Measurements from ENCODE around the gene KIT. TPM values are rescaled to one million over a fixed set of nuclear protein-coding genes. Genes with fewer than 3 reads are reported as not detected.

Gene KIT
- total RNA-seq, 1 experiment from 2014 or later: 1.5 TPM

- Histone ChIP-seq H3K36me3 (ENCODE audit: control insufficient read depth, insufficient read depth, low read length) (no peaks in the 10 kb centered on the region), H3K27me3 (ENCODE audit: control insufficient read depth, insufficient read depth, low read length) (no peaks in the 10 kb centered on the region), H3K4me3 (ENCODE audit: low read depth in 2 of 2, low read length in 2 of 2) (no peak overlapping the region), H3K27ac (ENCODE audit: low read length) (no peak overlapping the region), H3K9me3 (ENCODE audit: control insufficient read depth, insufficient read depth, low read depth, low read length) (no peaks in the 10 kb centered on the region), H3K4me1 (ENCODE audit: control insufficient read depth, insufficient read depth, low read length) (no peaks in the 10 kb centered on the region)
- ATAC-seq (no peak), DNase-seq (ENCODE audit: low read depth, low spot score) (no peak)
- POLR2A ChIA-PET: no interaction called here
- no TSS peak for BruUV-seq (replicated peaks)
- in situ Hi-C loops (cut with HindIII; ENCODE audit: low pct_unique_long_range_greater_than_20kb, low sequenced_read_pairs) (no loop called here), intact Hi-C loops (cut with micrococcal nuclease; ENCODE audit: unreplicated experiment) (no loop called here)
- CTCF ChIA-PET: no interaction called here
- TF ChIP-seq POLR2AphosphoS5 (IDR thresholded peaks at IDR 0.05; ENCODE audit: low read depth, low read length): no peak
- TF ChIP-seq, protein P1, sequence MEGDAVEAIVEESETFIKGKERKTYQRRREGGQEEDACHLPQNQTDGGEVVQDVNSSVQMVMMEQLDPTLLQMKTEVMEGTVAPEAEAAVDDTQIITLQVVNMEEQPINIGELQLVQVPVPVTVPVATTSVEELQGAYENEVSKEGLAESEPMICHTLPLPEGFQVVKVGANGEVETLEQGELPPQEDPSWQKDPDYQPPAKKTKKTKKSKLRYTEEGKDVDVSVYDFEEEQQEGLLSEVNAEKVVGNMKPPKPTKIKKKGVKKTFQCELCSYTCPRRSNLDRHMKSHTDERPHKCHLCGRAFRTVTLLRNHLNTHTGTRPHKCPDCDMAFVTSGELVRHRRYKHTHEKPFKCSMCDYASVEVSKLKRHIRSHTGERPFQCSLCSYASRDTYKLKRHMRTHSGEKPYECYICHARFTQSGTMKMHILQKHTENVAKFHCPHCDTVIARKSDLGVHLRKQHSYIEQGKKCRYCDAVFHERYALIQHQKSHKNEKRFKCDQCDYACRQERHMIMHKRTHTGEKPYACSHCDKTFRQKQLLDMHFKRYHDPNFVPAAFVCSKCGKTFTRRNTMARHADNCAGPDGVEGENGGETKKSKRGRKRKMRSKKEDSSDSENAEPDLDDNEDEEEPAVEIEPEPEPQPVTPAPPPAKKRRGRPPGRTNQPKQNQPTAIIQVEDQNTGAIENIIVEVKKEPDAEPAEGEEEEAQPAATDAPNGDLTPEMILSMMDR (IDR thresholded peaks at IDR 0.05): no peak
- TF ChIP-seq TCF7L2 (IDR thresholded peaks at IDR 0.05; ENCODE audit: low read depth, low read length): no peak
- TF ChIP-seq SIN3A (IDR thresholded peaks at IDR 0.05; ENCODE audit: borderline replicate concordance, insufficient read depth, low read depth, low read length): no peak
- TF ChIP-seq REST (IDR thresholded peaks at IDR 0.05; ENCODE audit: insufficient read depth in 1 of 2, low read depth in 2 of 2, low read length in 1 of 2): no peak
Measured at GRCh38 chr4:54730581-54730980, 72.8 kb downstream of the KIT start.

- ChIA-PET CTCF (no interaction called here), POLR2A (no interaction called here)
- DNase-seq (ENCODE audit: low read depth, low spot score) (no peak), ATAC-seq (no peak)
- Histone ChIP-seq H3K9me3 (ENCODE audit: control insufficient read depth, insufficient read depth, low read depth, low read length) (no peaks in the 10 kb centered on the region), H3K4me3 (ENCODE audit: low read depth in 2 of 2, low read length in 2 of 2) (no peak overlapping the region), H3K27me3 (ENCODE audit: control insufficient read depth, insufficient read depth, low read length) (no peaks in the 10 kb centered on the region), H3K36me3 (ENCODE audit: control insufficient read depth, insufficient read depth, low read length) (no peaks in the 10 kb centered on the region), H3K4me1 (ENCODE audit: control insufficient read depth, insufficient read depth, low read length) (no peaks in the 10 kb centered on the region), H3K27ac (ENCODE audit: low read length) (no peak overlapping the region)
- intact Hi-C loops (cut with micrococcal nuclease; ENCODE audit: unreplicated experiment): no loop called here
- in situ Hi-C loops (cut with HindIII; ENCODE audit: low pct_unique_long_range_greater_than_20kb, low sequenced_read_pairs): no loop called here
- no TSS peak for BruUV-seq (replicated peaks)
- no peak for TF ChIP-seq SIN3A (IDR thresholded peaks at IDR 0.05; ENCODE audit: borderline replicate concordance, insufficient read depth, low read depth, low read length)
- no peak for TF ChIP-seq POLR2AphosphoS5 (IDR thresholded peaks at IDR 0.05; ENCODE audit: low read depth, low read length)
- no peak for TF ChIP-seq REST (IDR thresholded peaks at IDR 0.05; ENCODE audit: insufficient read depth in 1 of 2, low read depth in 2 of 2, low read length in 1 of 2)
- TF ChIP-seq, protein P1 (IDR thresholded peaks at IDR 0.05): no peak
- no peak for TF ChIP-seq TCF7L2 (IDR thresholded peaks at IDR 0.05; ENCODE audit: low read depth, low read length)
Measured at GRCh38 chr4:54731552-54731951, 73.8 kb downstream of the KIT start.
